Activated T-helper 1 cell treated with anti-CD3 and anti-CD28 coated beads, Interleukin-2, amount 50 U/mL, for 16 hours (primary cell): ENCODE measurements around the gene IFNA10.
"Not testable (repeated sequence)": the region's sequence is repeated elsewhere in the genome, so short reads cannot be mapped to it uniquely, and the experiment has no call there.

ENCODE experiments used
- DNase-seq, 2 donors: peaks; one replicate each; pipeline ENCODE4 v3.0.0-alpha.2; 2020; ENCODE audit warnings: low read depth in 1 of 2, low spot score in 1 of 2

Gene IFNA10

GRCh38 chr9:21207043-21207442 is at the start of gene IFNA10:
Gene IFNA10 (minus strand): TSS chr9:21207143. CDS start chr9:21207097, 46 bp downstream.
- not testable (repeated sequence) for DNase-seq

- no peak for DNase-seq
These were observed 48.7 kb upstream of the IFNA10 start for GRCh38 chr9:21255538-21256212.

- DNase-seq: no peak
These were observed 46.0 kb upstream of the IFNA10 start for GRCh38 chr9:21252721-21253547.

GRCh38 chr9:21251638-21252037 is 44.7 kb upstream of the IFNA10 start:
- DNase-seq: no peak

GRCh38 chr9:21251190-21251589 is 44.2 kb upstream of the IFNA10 start:
- DNase-seq: no peak

GRCh38 chr9:21244836-21245235 is 37.9 kb upstream of the IFNA10 start:
- DNase-seq: no peak

- DNase-seq: no peak
These were observed 33.0 kb upstream of the IFNA10 start, which contains the start of gene IFNA14 for GRCh38 chr9:21239911-21240310. Gene IFNA14 (minus strand): TSS chr9:21240005. CDS start chr9:21239935, 70 bp downstream.

- not testable (repeated sequence) for DNase-seq
These were observed 29.4 kb upstream of the IFNA10 start for GRCh38 chr9:21236360-21236714.

- DNase-seq: not testable (repeated sequence)
These were observed 28.8 kb upstream of the IFNA10 start for GRCh38 chr9:21235468-21236359.

- DNase-seq: no peak
These were observed 27.3 kb upstream of the IFNA10 start for GRCh38 chr9:21234153-21234687.

- no peak for DNase-seq
These were observed 26.3 kb upstream of the IFNA10 start for GRCh38 chr9:21233258-21233657.

GRCh38 chr9:21228122-21228521 is 21.2 kb upstream of the IFNA10 start, which contains the start of gene IFNA17:
Gene IFNA17 (minus strand): TSS chr9:21228222. CDS start chr9:21228173, 49 bp downstream.
- no peak for DNase-seq

GRCh38 chr9:21217211-21217610 is 10.3 kb upstream of the IFNA10 start, which contains the start of gene IFNA16:
Gene IFNA16 (minus strand): TSS chr9:21217311. CDS start chr9:21217305, 6 bp downstream.
- not testable (repeated sequence) for DNase-seq

GRCh38 chr9:21213411-21214326 is 6.7 kb upstream of the IFNA10 start:
- not testable (repeated sequence) for DNase-seq

- not testable (repeated sequence) for DNase-seq
These were observed 5.2 kb upstream of the IFNA10 start for GRCh38 chr9:21212160-21212559.

GRCh38 chr9:21210782-21211181 is 3.8 kb upstream of the IFNA10 start:
- not testable (repeated sequence) for DNase-seq

GRCh38 chr9:21210311-21210710 is 3.4 kb upstream of the IFNA10 start:
- DNase-seq: no peak

- no peak for DNase-seq
These were observed 1.7 kb downstream of the IFNA10 start for GRCh38 chr9:21205204-21205603.

- not testable (repeated sequence) for DNase-seq
These were observed 4.8 kb downstream of the IFNA10 start, which contains the start of gene IFNA7 for GRCh38 chr9:21202105-21202504. Gene IFNA7 (minus strand): TSS chr9:21202205. CDS start chr9:21202165, 40 bp downstream.
